ENCODE data around the gene PTPN6. TPM values are rescaled to one million over a fixed set of nuclear protein-coding genes. Genes with fewer than 3 reads are reported as not detected.

The PTPN6 gene
- total and polyA plus RNA-seq, 2 of the 4 experiments (the other 2 are of a cell fraction): under 0.01 to 0.14 TPM

DNA sequence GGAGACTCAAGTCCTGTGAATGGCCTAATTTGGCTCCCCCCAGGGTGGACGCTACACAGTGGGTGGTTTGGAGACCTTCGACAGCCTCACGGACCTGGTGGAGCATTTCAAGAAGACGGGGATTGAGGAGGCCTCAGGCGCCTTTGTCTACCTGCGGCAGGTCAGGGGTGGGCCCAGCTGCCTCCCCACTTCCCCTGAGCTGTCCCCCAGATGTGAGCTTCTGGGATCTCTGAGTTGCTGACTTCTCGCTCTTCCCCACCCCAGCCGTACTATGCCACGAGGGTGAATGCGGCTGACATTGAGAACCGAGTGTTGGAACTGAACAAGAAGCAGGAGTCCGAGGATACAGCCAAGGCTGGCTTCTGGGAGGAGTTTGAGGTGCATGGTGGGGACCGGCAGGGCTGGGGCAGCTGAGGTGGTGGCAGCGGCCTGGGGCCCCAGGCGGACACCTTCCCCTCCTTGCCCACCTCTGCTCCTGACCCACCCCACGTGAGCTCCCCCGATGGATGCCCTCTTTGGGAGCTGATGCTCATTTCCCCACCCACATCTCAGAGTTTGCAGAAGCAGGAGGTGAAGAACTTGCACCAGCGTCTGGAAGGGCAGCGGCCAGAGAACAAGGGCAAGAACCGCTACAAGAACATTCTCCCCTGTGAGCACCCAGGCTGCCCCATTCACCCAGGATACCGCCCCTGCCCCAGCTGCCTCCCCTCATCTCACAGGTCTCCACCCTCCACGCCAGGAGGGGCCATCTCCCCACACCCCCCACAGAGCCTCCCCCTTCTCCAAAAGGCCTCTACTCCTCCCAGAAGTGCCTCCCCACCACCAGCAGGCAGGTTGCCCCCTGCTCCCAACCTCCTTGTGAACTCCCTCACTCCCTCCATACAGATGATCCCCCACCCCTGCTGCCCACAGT lies 4.2 kb downstream of the PTPN6 start (continued):
- TF ChIP-seq, protein P1, sequence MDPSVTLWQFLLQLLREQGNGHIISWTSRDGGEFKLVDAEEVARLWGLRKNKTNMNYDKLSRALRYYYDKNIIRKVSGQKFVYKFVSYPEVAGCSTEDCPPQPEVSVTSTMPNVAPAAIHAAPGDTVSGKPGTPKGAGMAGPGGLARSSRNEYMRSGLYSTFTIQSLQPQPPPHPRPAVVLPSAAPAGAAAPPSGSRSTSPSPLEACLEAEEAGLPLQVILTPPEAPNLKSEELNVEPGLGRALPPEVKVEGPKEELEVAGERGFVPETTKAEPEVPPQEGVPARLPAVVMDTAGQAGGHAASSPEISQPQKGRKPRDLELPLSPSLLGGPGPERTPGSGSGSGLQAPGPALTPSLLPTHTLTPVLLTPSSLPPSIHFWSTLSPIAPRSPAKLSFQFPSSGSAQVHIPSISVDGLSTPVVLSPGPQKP (IDR thresholded peaks at IDR 0.05; ENCODE audit: borderline replicate concordance, low read depth, low read length): no peak
- no peak for TF ChIP-seq SMC3 (IDR thresholded peaks at IDR 0.05; ENCODE audit: low read depth, low read length)
- TF ChIP-seq NFE2L2 (IDR thresholded peaks at IDR 0.05; ENCODE audit: low read depth, low read length): no peak
